Activated CD4-positive, alpha-beta memory T cell treated with anti-CD3 and anti-CD28 coated beads for 36 hours (primary cell): ENCODE results near the gene LAPTM5. TPM values are rescaled to one million over a fixed set of nuclear protein-coding genes. Genes with fewer than 3 reads are reported as not detected.
A peak's percentile ranks its signal among the peaks of the same experiment; 100 is the strongest.

ENCODE experiments used
- CTCF ChIA-PET: fragments of 350-600 bp; sonication (Branson Sonifier 250); formaldehyde crosslinking; loops from one replicate; lab custom pipeline; 2021; ENCODE audit warnings: antibody characterized with exemption, inconsistent platforms; lab: Charles Lee
- POLR2A ChIA-PET: fragments of 350-600 bp; sonication (Branson Sonifier 250); formaldehyde crosslinking; loops from one replicate; lab custom pipeline; 2021; ENCODE audit warnings: antibody characterized with exemption; lab: Charles Lee
- DNase-seq: peaks from one replicate; pipeline ENCODE4 v3.0.0-alpha.2; 2020
- H3K27ac Mint-ChIP-seq: one replicate; pipeline ENCODE4 v1.8.0; 2021; ENCODE audit warnings: mixed read lengths
- H3K27me3 Mint-ChIP-seq: one replicate; pipeline ENCODE4 v1.8.0; 2021; ENCODE audit warnings: mixed read lengths
- H3K36me3 Mint-ChIP-seq: one replicate; pipeline ENCODE4 v1.8.0; 2021; ENCODE audit warnings: mixed read lengths
- H3K4me1 Mint-ChIP-seq: one replicate; pipeline ENCODE4 v1.8.0; 2021; ENCODE audit warnings: low read depth, mixed read lengths
- H3K4me3 Mint-ChIP-seq: one replicate; pipeline ENCODE4 v1.8.0; 2021; ENCODE audit warnings: mild to moderate bottlenecking, mixed read lengths
- H3K9me3 Mint-ChIP-seq: one replicate; pipeline ENCODE4 v1.8.0; 2021; ENCODE audit warnings: mixed read lengths
- intact Hi-C: fragments of 100-400 bp; cut with micrococcal nuclease; formaldehyde crosslinking; loops from one replicate; pipeline ENCODE4 v1.15.1; 2023
- total RNA-seq, 2 experiments: library from RNA; stranded (reverse); gene quantifications; one replicate each; pipeline ENCODE4 v1.2.3, GENCODE V29; 2021

The LAPTM5 gene
- total RNA-seq, 2 experiments from 2014 or later: 190 to 196 TPM

DNA sequence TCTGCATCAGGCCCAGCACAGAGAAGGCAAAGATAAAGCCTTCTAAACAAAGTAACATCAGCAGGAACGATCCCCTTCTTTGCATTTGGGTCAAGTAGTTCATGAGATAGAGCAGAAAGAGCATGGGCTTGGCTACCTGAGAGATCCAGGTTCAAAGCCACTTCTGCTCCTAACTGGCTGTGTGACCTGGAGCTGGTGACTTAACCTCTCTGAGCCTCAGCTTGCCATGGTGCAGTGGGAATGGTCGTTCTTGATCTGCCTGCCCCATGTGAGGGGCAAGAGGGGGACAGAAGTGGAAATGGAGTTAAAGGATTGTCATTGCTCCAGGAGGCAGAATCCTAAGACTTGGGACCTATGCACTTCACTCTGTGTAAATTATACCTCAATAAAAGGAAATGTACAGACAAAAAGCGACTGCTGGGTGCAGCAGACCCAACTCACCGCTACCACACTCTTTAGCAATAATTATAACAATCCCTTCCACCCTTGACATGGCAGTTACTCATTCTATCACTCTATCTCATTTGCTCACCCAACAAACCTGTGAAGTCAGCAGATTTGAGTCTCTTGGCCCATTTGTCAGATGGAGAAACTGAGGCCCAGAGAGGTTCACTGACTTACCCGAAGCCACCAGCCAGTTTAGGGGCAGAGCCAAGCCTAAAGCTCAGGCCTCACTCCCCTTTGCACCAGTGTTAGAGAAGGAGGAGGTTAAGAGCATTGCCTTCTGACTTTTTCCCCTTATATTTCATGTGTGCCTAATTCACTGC is 32.7 kb downstream of the LAPTM5 start:
- ChIA-PET POLR2A (no interaction called here), CTCF (interaction anchor here (0.7 to 9.2 kb wide), 6 partner anchors 19 to 1940 kb away, joined by 3 to 81 read pairs (median 3); partner anchors contain the start of gene LAPTM5)
- Mint-ChIP-seq H3K27ac (no peak overlapping the region), H3K4me1 (peaks cover 25% of the 10 kb centered on the region), H3K36me3 (peaks cover 2% of the 10 kb centered on the region), H3K9me3 (no peaks in the 10 kb centered on the region), H3K27me3 (no peaks in the 10 kb centered on the region), H3K4me3 (no peak overlapping the region)
- intact Hi-C loops: no loop called here
- DNase-seq: no peak

GRCh38 chr1:30724175-30724574 is 33.4 kb downstream of the LAPTM5 start:
- Mint-ChIP-seq H3K9me3 (no peaks in the 10 kb centered on the region), H3K27ac (no peak overlapping the region), H3K4me3 (no peak overlapping the region), H3K36me3 (peaks cover 2% of the 10 kb centered on the region), H3K4me1 (peaks cover 31% of the 10 kb centered on the region), H3K27me3 (no peaks in the 10 kb centered on the region)
- intact Hi-C loops: no loop called here
- DNase-seq: no peak
- ChIA-PET POLR2A (no interaction called here), CTCF (interaction anchor here (0.9 to 9.2 kb wide), 4 partner anchors 28 to 55 kb away, joined by 3 to 81 read pairs (median 5); partner anchors contain the start of gene LAPTM5)

- CTCF ChIA-PET: interaction anchor here (0.5 to 9.2 kb wide), 4 partner anchors 37 to 580 kb away, joined by 3 to 81 read pairs (median 3); no protein-coding TSS in a partner anchor
- POLR2A ChIA-PET: no interaction called here
- H3K4me1 Mint-ChIP-seq: peaks cover 31% of the 10 kb centered on the region
- H3K36me3 Mint-ChIP-seq: peaks cover 2% of the 10 kb centered on the region
- H3K9me3 Mint-ChIP-seq: no peaks in the 10 kb centered on the region
- DNase-seq: no peak
- H3K27ac Mint-ChIP-seq: no peak within 1 kb of the TSS
- intact Hi-C loops: no loop called here
- no peaks in the 10 kb centered on the region for H3K27me3 Mint-ChIP-seq
- no peak within 1 kb of the TSS for H3K4me3 Mint-ChIP-seq
Observed at GRCh38 chr1:30723331-30723755, 34.2 kb downstream of the LAPTM5 start, which contains the start of gene MATN1. MATN1 (minus strand) TSS chr1:30723585; CDS start chr1:30723551, 34 bp downstream.

GRCh38 chr1:30721812-30722537 is 35.6 kb downstream of the LAPTM5 start:
- H3K4me3 Mint-ChIP-seq: no peak overlapping the region
- no peak overlapping the region for H3K27ac Mint-ChIP-seq
- intact Hi-C loops: no loop called here
- H3K27me3 Mint-ChIP-seq: no peaks in the 10 kb centered on the region
- peaks cover 32% of the 10 kb centered on the region for H3K4me1 Mint-ChIP-seq
- ChIA-PET CTCF (interaction anchor here (0.9 to 5.7 kb wide), 6 partner anchors 8 to 80 kb away, joined by 4 to 445 read pairs (median 42); partner anchors contain the start of gene LAPTM5), POLR2A (no interaction called here)
- no peaks in the 10 kb centered on the region for H3K9me3 Mint-ChIP-seq
- no peak for DNase-seq
- H3K36me3 Mint-ChIP-seq: peaks cover 2% of the 10 kb centered on the region

DNA sequence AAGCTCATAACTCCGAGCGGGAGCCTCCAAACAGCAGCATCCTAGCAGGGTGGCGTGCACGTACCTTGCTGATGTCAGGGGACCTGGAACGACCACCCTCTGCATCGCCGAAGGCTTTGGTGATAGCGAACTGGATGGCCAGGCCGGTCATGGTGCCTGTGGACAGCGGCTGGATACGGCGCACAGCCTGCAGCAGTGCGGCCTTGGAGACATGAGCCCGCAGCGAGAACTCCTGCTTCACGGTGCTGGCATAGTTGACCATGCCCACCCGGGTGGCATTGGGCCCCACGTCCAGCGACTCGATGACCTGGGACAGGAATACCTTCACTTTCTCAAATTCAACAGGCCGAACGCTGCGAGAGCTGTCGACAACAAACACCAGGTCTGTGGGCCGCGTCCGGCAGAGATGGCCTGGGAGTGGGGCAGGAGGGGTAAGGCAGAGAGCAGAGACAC is 36.2 kb downstream of the LAPTM5 start:
- H3K27ac Mint-ChIP-seq: no peak overlapping the region
- intact Hi-C loops: no loop called here

GRCh38 chr1:30720271-30721223 is 37.0 kb downstream of the LAPTM5 start:
- intact Hi-C loops: no loop called here
- peaks cover 32% of the 10 kb centered on the region for H3K4me1 Mint-ChIP-seq
- ChIA-PET POLR2A (interaction anchor here (1.0 to 2.5 kb wide), 5 partner anchors 8 to 63 kb away, joined by 3 to 19 read pairs (median 12); partner anchors contain the start of gene LAPTM5), CTCF (interaction anchor here (0.9 to 5.7 kb wide), 17 partner anchors 7 to 222 kb away, joined by 3 to 445 read pairs (median 17); partner anchors contain the start of gene LAPTM5)
- DNase-seq: no peak
- H3K36me3 Mint-ChIP-seq: peaks cover 4% of the 10 kb centered on the region
- no peak overlapping the region for H3K27ac Mint-ChIP-seq
- H3K9me3 Mint-ChIP-seq: peaks cover 4% of the 10 kb centered on the region
- H3K27me3 Mint-ChIP-seq: no peaks in the 10 kb centered on the region
- no peak overlapping the region for H3K4me3 Mint-ChIP-seq

More for the DNA sequence above, 36.2 kb downstream of the LAPTM5 start:
- no peaks in the 10 kb centered on the region for H3K9me3 Mint-ChIP-seq
- H3K4me3 Mint-ChIP-seq: no peak overlapping the region
- H3K36me3 Mint-ChIP-seq: peaks cover 2% of the 10 kb centered on the region
- H3K4me1 Mint-ChIP-seq: peaks cover 32% of the 10 kb centered on the region
- POLR2A ChIA-PET: no interaction called here
- DNase-seq: no peak
- CTCF ChIA-PET: interaction anchor here (0.9 to 5.7 kb wide), 8 partner anchors 9 to 189 kb away, joined by 4 to 445 read pairs (median 30); partner anchors contain the start of gene LAPTM5
- H3K27me3 Mint-ChIP-seq: no peaks in the 10 kb centered on the region

DNA sequence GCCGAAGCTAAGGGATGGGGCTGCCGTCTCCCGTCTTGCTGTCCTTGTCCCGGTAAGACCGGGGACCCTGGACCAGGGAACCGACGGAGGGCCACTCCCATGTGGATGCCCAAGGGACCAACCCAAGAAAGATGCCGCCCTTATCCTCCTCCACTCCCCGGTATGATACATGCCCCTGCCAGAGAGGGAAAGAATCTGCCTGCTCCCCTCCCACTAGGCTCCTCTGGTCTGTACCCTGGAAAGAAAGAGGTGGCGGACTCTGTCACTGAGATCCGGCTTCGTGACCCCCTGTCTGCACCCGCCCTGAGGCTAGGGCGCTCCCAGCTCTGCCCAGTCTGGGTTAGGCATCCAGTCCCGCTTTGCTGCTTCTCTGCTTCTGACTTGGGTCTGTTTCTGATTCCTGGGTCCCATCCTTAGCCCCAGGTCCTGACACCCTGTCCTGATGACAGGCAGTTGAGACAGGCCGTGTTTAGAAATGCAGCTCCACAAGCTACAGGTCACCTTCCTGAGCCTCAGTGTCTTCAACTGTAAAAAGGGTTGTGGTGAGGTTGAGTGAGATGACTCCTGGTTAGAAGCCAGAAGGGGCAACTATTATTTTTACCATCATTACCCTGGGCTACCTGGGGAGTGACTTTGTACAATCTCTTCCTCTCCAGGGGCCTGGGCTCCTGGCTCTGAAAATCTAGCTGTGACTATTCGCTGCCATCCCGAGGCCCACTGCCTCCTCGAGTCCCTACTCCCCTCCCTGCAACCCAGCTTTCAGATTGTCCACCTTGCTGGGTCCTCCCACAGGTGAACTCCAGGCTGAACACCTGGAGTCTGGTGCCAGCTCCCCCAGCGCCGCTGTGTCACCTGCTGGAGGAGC is 37.9 kb downstream of the LAPTM5 start:
- Mint-ChIP-seq H3K27ac (peak overlapping the region; percentile 93), H3K36me3 (peaks cover 6% of the 10 kb centered on the region), H3K4me1 (peaks cover 32% of the 10 kb centered on the region), H3K9me3 (peaks cover 9% of the 10 kb centered on the region), H3K27me3 (no peaks in the 10 kb centered on the region), H3K4me3 (peak overlapping the region; percentile 84)
- intact Hi-C loops: loop anchor here (1.0 to 2.0 kb wide), 4 partner anchors 37 to 345 kb away; partner anchors contain the start of genes LAPTM5 and PUM1
- ChIA-PET CTCF (interaction anchor here (0.6 to 5.7 kb wide), 26 partner anchors 8 to 222 kb away, joined by 3 to 445 read pairs (median 5); partner anchors contain the start of gene LAPTM5), POLR2A (interaction anchor here (1.0 to 2.5 kb wide), 9 partner anchors 9 to 64 kb away, joined by 3 to 29 read pairs (median 9); partner anchors contain the start of gene LAPTM5)
- no peak for DNase-seq

DNA sequence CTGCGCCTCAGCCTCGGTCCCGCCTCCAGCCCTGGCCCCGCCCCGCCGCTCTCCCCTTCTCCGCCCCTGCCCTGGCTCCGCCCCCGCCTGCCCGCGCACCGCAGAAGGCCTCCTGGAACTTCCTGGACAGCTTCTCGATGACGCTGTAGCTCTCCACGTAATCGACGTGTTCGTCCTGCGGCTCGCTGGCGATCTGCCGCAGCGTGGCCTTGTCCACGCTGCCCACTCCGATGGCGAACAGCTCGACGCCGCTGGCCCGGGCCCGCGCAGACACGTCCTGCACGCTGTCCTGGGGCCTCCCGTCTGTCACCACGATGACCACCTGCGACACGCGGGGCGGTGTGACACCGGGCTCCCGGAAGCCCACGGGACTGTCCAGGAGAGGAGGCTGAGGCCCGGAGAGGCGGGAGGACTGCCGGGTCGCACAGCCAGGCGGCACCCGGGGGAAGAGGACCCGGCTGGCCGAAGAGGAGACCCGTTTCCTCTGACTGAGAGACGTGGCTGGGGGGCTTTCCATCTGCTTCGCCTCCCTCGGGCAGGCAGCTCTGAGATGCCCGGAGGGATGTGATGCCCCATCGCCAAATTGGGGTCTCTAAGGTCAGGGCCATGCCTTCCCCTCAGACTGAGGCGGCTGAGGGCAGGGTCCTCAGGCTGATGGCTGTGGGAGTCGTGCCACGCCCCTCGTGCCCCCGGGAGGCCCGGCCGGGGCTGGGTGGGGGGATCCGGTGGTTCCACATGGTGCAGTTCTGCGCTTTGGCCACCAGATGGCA is 38.8 kb downstream of the LAPTM5 start:
- H3K27ac Mint-ChIP-seq: peak overlapping the region; percentile 93
- peak overlapping the region; percentile 84 for H3K4me3 Mint-ChIP-seq
- DNase-seq: peak; percentile 88
- intact Hi-C loops: loop anchor here (1.0 to 2.0 kb wide), 6 partner anchors 24 to 346 kb away; partner anchors contain the start of genes LAPTM5 and PUM1
- peaks cover 6% of the 10 kb centered on the region for H3K36me3 Mint-ChIP-seq
- ChIA-PET CTCF (interaction anchor here (0.6 to 5.7 kb wide), 34 partner anchors 9 to 1488 kb away, joined by 3 to 445 read pairs (median 4); partner anchors contain the start of genes LAPTM5, MECR and SDC3), POLR2A (interaction anchor here (0.6 to 2.5 kb wide), 13 partner anchors 13 to 573 kb away, joined by 3 to 29 read pairs (median 6); partner anchors contain the start of gene LAPTM5)
- H3K9me3 Mint-ChIP-seq: peaks cover 9% of the 10 kb centered on the region
- H3K27me3 Mint-ChIP-seq: no peaks in the 10 kb centered on the region
- H3K4me1 Mint-ChIP-seq: peaks cover 26% of the 10 kb centered on the region

GRCh38 chr1:30718091-30718635 is 39.4 kb downstream of the LAPTM5 start:
- Mint-ChIP-seq H3K9me3 (peaks cover 9% of the 10 kb centered on the region), H3K27me3 (no peaks in the 10 kb centered on the region), H3K4me1 (peaks cover 23% of the 10 kb centered on the region), H3K4me3 (peak overlapping the region; percentile 95), H3K27ac (peak overlapping the region; percentile 93), H3K36me3 (peaks cover 6% of the 10 kb centered on the region)
- DNase-seq: peak; percentile 99
- ChIA-PET CTCF (interaction anchor here (0.6 to 5.7 kb wide), 24 partner anchors 9 to 216 kb away, joined by 3 to 445 read pairs (median 5); partner anchors contain the start of genes LAPTM5 and SDC3), POLR2A (interaction anchor here (0.6 to 2.5 kb wide), 12 partner anchors 15 to 573 kb away, joined by 3 to 29 read pairs (median 6); partner anchors contain the start of gene LAPTM5)
- intact Hi-C loops: loop anchor here (1.0 to 2.0 kb wide), 4 partner anchors 25 to 347 kb away; partner anchors contain the start of genes LAPTM5 and PUM1
